Measurements from ENCODE around the gene TMEM140.
"Not testable (repeated sequence)": the region's sequence is repeated elsewhere in the genome, so short reads cannot be mapped to it uniquely, and the experiment has no call there.

The TMEM140 gene

DNA sequence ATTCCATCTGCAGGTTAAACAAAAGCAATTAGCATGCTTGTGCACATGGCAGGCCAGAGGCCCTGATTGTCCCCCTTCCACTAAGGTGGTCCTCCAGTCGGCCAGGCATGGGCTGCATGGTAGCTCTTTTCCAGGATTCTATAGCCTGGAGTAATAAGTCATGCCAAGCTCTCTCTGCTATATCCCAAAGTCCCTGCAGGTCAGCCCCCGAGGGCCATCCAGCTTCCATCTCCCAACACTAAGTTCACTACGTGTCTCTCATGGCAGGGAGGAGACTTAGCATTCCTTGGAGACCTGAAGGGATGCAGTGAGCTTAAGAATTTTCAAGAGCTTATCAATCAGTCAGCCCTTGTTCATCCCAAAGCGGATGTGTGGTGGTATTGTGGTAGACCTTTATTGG is 26.0 kb downstream of the TMEM140 start:
- DNase-seq (ENCODE audit: low read depth, low spot score); H3K27me3 ChIP-seq (ENCODE audit: control insufficient read depth, insufficient read depth, low read length); H3K27ac ChIP-seq (ENCODE audit: low read length); H3K9me3 ChIP-seq (ENCODE audit: control insufficient read depth, insufficient read depth, low read length); H3K36me3 ChIP-seq (ENCODE audit: control insufficient read depth, insufficient read depth, low read length); H3K4me1 ChIP-seq (ENCODE audit: control insufficient read depth, insufficient read depth, low read length); H3K4me3 ChIP-seq (ENCODE audit: low read length): not testable (repeated sequence)
- WGBS (ENCODE audit: insufficient coverage, insufficient read length): no CpG with 5 or more reads among the region's 4 CpGs

DNA sequence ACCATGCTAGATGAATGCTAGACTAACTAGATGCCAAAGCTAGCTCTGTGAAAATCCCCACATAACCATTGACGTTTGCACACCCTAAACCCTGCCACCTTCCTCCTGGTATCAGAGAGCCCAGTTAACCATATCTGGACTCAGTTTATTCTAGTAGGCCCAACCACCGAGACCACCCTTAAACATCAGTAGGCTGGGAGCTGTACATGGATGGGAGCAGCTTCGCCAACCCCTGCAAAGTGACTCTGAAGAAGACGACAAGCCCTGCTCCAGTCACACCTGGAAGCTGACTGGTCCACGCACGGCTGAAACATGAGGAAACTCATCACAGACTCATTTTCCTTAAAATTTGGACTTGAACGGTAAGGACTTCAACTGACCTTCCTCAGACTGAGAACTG is 27.1 kb downstream of the TMEM140 start:
- Histone ChIP-seq H3K27me3 (ENCODE audit: control insufficient read depth, insufficient read depth, low read length) (no peaks in the 10 kb centered on the region), H3K27ac (ENCODE audit: low read length) (no peak overlapping the region), H3K9me3 (ENCODE audit: control insufficient read depth, insufficient read depth, low read length) (no peaks in the 10 kb centered on the region), H3K4me3 (ENCODE audit: low read length) (no peak overlapping the region), H3K4me1 (ENCODE audit: control insufficient read depth, insufficient read depth, low read length) (peaks cover 5% of the 10 kb centered on the region; the same call in 1 of the 2 replicates), H3K36me3 (ENCODE audit: control insufficient read depth, insufficient read depth, low read length) (no peaks in the 10 kb centered on the region)
- no peak for DNase-seq (ENCODE audit: low read depth, low spot score)
- WGBS (ENCODE audit: insufficient coverage, insufficient read length): no CpG with 5 or more reads among the region's 7 CpGs

DNA sequence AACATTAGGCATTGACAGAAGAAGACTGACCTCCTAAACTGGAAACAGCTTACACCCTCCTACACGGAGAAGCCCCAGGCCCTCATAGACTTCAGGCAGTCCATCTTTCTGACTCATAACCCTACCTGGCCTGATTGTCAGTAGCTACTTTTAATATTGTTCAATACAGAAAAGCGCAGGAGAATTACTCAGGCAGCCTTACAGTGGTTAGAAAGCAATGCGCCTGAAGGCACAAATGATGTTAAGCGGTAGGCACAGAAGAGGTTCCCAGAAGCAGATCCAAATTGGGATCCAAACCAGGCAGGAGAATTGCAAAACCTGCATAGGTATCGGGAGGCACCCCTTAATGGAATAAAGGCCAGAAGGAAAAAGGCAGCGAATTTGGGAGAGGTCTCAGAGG is 28.1 kb downstream of the TMEM140 start:
- Histone ChIP-seq H3K9me3 (ENCODE audit: control insufficient read depth, insufficient read depth, low read length) (no peaks in the 10 kb centered on the region; the same call in 1 of the 2 replicates), H3K27me3 (ENCODE audit: control insufficient read depth, insufficient read depth, low read length) (no peaks in the 10 kb centered on the region), H3K4me3 (ENCODE audit: low read length) (no peak overlapping the region), H3K36me3 (ENCODE audit: control insufficient read depth, insufficient read depth, low read length) (no peaks in the 10 kb centered on the region), H3K4me1 (ENCODE audit: control insufficient read depth, insufficient read depth, low read length) (peaks cover 5% of the 10 kb centered on the region; the same call in 1 of the 2 replicates), H3K27ac (ENCODE audit: low read length) (no peak overlapping the region)
- no CpG with 5 or more reads among the region's 6 CpGs for WGBS (ENCODE audit: insufficient coverage, insufficient read length)
- DNase-seq (ENCODE audit: low read depth, low spot score): no peak

DNA sequence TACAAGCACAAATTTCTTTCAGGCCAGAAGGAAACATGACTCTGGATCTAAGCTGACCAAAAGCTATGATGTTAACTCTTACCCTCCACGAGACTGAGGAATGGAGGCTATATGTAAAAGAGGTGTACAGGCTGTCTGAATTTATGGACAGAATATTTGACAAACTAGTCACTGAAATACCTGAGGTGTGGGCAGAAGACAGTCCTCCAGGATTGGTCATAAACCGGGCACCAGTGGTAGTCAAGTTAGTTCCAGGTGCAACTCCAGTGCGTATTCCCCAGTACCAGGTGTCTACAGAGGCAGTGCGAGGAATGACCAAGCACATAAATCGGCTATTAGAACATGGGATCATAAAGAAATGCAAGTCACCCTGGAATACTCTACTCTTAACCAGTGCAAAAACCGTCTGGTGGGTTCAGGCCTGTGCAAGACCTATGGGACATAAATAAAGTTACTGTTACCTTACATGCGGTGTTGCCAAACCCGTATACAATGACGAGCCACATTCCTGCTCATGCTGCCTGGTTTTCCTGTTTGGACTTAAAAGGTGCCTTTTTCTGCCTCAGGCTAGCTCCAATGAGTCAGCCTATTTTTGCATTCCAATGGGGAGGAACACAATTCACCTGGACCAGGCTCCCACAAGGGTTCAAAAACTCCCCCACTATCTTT is 29.3 kb downstream of the TMEM140 start:
- H3K27ac ChIP-seq (ENCODE audit: low read length): no peak overlapping the region
- no peaks in the 10 kb centered on the region; the same call in 1 of the 2 replicates for H3K9me3 ChIP-seq (ENCODE audit: control insufficient read depth, insufficient read depth, low read length)
- H3K36me3 ChIP-seq (ENCODE audit: control insufficient read depth, insufficient read depth, low read length): no peaks in the 10 kb centered on the region
- peaks cover 5% of the 10 kb centered on the region; the same call in 1 of the 2 replicates for H3K4me1 ChIP-seq (ENCODE audit: control insufficient read depth, insufficient read depth, low read length)
- DNase-seq (ENCODE audit: low read depth, low spot score): no peak
- H3K4me3 ChIP-seq (ENCODE audit: low read length): no peak overlapping the region
- no peaks in the 10 kb centered on the region for H3K27me3 ChIP-seq (ENCODE audit: control insufficient read depth, insufficient read depth, low read length)
- no CpG with 5 or more reads among the region's 9 CpGs for WGBS (ENCODE audit: insufficient coverage, insufficient read length)

DNA sequence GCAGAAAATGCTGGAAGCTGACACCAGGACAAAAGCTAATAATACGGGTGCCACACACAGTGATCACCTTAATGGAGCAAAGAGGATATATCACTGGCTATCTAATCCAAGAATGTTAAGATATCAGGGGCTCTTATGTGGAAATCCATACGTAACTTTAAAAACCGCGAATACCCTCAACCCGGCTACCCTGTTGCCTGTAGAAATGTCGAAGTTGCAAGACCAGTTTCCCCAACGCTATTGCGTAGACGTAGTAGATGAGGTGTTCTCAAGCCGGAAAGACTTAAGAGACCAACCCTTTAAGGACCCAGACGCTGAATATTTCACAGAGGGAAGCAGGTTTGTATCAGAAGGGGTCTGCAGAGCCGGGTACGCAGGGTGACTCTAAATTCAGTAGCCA is 30.5 kb downstream of the TMEM140 start:
- H3K9me3 ChIP-seq (ENCODE audit: control insufficient read depth, insufficient read depth, low read length): no peaks in the 10 kb centered on the region; the same call in 1 of the 2 replicates
- H3K27me3 ChIP-seq (ENCODE audit: control insufficient read depth, insufficient read depth, low read length): no peaks in the 10 kb centered on the region
- H3K36me3 ChIP-seq (ENCODE audit: control insufficient read depth, insufficient read depth, low read length): no peaks in the 10 kb centered on the region
- H3K27ac ChIP-seq (ENCODE audit: low read length): no peak overlapping the region
- no peak overlapping the region for H3K4me3 ChIP-seq (ENCODE audit: low read length)
- peaks cover 5% of the 10 kb centered on the region; the same call in 1 of the 2 replicates for H3K4me1 ChIP-seq (ENCODE audit: control insufficient read depth, insufficient read depth, low read length)
- DNase-seq (ENCODE audit: low read depth, low spot score): no peak
- no CpG with 5 or more reads among the region's 13 CpGs for WGBS (ENCODE audit: insufficient coverage, insufficient read length)

DNA sequence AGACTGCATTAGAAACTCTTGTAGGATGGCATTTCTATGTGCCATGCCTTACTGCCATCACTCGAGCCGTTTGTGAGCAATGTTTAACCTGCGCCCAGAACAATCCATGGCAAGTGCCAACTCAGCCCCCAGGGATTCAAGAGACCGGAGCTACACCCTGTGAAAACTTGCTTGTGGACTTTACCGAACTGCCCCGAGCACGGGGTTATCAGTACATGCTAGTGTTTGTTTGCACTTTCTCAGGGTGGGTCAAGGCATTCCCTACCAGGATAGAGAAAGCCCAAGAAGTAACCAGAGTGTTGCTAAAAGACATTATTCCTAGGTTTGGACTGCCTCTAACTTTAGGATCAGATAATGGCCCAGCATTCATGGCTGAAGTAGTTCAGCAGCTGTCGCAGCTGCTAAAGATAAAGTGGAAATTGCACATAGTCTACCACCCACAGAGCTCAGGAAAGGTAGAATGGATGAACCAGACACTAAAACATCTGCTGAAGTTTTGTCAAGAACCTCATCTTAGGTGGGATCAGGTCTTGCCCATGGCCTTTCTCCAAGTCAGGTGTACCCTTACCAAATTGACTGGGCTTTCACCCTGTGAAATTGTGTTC is 31.6 kb downstream of the TMEM140 start:
- Histone ChIP-seq H3K9me3 (ENCODE audit: control insufficient read depth, insufficient read depth, low read length) (no peaks in the 10 kb centered on the region; the same call in 1 of the 2 replicates), H3K27ac (ENCODE audit: low read length) (no peak overlapping the region), H3K4me3 (ENCODE audit: low read length) (no peak overlapping the region), H3K27me3 (ENCODE audit: control insufficient read depth, insufficient read depth, low read length) (no peaks in the 10 kb centered on the region), H3K4me1 (ENCODE audit: control insufficient read depth, insufficient read depth, low read length) (peaks cover 5% of the 10 kb centered on the region; the same call in 1 of the 2 replicates), H3K36me3 (ENCODE audit: control insufficient read depth, insufficient read depth, low read length) (no peaks in the 10 kb centered on the region)
- DNase-seq (ENCODE audit: low read depth, low spot score): no peak
- no CpG with 5 or more reads among the region's 8 CpGs for WGBS (ENCODE audit: insufficient coverage, insufficient read length)

DNA sequence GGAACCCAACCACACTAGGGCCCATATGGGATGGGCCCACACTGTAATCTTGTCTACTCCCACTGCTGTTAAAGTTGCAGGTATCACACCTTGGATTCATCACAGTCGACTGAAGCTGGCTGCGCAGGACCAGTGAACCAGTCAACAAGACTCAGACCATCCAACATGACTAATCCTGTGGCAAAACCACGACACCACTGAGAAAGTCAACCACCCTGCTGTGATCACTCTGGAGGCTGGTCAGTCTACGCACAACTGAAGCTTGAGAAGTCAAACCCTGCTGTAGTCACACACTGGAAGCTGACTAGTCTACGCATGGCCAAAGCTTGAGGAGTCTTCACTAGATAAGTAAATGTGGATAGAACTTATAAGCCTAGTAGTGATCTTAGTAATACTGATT is 32.2 kb downstream of the TMEM140 start:
- no CpG with 5 or more reads among the region's 5 CpGs for WGBS (ENCODE audit: insufficient coverage, insufficient read length)
- no peaks in the 10 kb centered on the region; the same call in 1 of the 2 replicates for H3K9me3 ChIP-seq (ENCODE audit: control insufficient read depth, insufficient read depth, low read length)
- no peaks in the 10 kb centered on the region for H3K27me3 ChIP-seq (ENCODE audit: control insufficient read depth, insufficient read depth, low read length)
- H3K4me1 ChIP-seq (ENCODE audit: control insufficient read depth, insufficient read depth, low read length): peaks cover 5% of the 10 kb centered on the region; the same call in 1 of the 2 replicates
- no peaks in the 10 kb centered on the region for H3K36me3 ChIP-seq (ENCODE audit: control insufficient read depth, insufficient read depth, low read length)
- DNase-seq (ENCODE audit: low read depth, low spot score): no peak
- no peak overlapping the region for H3K27ac ChIP-seq (ENCODE audit: low read length)
- H3K4me3 ChIP-seq (ENCODE audit: low read length): no peak overlapping the region

DNA sequence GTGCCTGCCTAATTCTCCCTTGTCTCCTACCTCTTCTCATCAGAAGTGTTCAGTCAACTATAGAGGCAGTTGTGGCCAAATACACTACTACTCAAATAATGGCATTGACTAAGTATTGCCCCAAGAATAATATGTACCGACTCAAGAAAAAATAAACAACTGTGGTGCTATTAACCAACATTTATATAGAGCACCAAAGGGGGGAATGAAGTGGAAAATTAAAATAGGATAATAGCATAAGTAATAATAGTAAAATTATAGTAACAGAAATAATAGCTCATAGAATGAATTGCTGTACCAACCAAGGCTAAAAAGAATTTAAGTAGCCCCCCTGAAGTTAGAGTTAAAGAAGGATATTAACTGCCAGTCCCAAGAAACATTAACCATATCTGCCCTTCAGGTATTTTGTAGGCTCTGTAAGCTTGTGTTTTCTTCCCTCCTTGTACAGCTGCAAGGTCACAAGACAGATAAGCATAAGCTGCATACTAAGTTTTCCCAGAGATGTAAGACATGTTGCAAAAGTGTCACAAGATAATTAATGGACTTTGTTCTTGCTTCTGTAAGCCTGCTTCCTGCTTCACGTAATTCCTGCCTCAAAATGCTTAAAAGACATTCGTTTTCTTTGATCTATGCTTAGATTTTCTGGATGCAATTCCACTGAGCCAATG is 33.5 kb downstream of the TMEM140 start:
- peaks cover 5% of the 10 kb centered on the region; the same call in 1 of the 2 replicates for H3K4me1 ChIP-seq (ENCODE audit: control insufficient read depth, insufficient read depth, low read length)
- H3K27ac ChIP-seq (ENCODE audit: low read length): no peak overlapping the region
- H3K36me3 ChIP-seq (ENCODE audit: control insufficient read depth, insufficient read depth, low read length): 0 out of 2 replicates have a peak, but pooled peaks cover 5% of the 10 kb centered on the region
- no peaks in the 10 kb centered on the region for H3K27me3 ChIP-seq (ENCODE audit: control insufficient read depth, insufficient read depth, low read length)
- no peak overlapping the region for H3K4me3 ChIP-seq (ENCODE audit: low read length)
- DNase-seq (ENCODE audit: low read depth, low spot score): no peak
- H3K9me3 ChIP-seq (ENCODE audit: control insufficient read depth, insufficient read depth, low read length): no peaks in the 10 kb centered on the region; the same call in 1 of the 2 replicates
- WGBS (ENCODE audit: insufficient coverage, insufficient read length): no CpG with 5 or more reads among the region's 3 CpGs

DNA sequence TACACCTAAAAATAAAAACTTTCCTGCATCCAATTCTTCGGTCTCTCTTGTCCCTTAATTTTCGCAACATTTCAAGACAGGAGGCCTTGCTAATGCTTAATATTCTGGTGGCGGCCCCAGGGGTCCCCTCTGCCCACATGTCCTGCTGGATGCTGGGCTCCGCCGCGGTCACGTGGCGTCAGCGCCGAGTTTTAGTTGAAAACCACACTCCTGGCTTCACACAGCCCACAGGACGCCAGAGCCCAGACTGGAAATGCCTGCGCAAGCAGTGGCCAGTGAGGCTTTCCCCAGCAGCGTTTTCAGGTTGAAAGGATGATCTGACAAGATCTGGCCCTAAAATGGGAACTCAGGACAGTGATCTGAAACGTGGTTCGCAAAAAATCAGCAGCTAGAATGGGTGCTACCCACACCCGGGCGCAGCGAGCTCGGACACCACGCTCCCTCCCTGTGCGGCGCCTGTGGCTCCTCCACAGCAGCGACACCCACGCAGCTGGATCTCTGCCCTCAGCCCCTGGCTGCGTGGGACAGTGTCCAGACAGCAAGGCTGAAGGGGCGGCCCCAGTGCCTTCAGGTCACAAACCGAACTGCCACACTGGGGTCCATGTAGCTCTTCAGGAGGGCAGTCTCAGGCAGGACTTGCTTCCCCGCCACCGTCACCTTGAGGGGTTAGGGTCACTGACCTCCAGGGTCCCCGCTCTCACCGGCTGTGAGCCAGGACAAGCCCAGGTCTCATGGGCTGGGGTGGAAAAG is 34.2 kb downstream of the TMEM140 start:
- no peak overlapping the region for H3K27ac ChIP-seq (ENCODE audit: low read length)
- DNase-seq (ENCODE audit: low read depth, low spot score): no peak
- peaks cover 5% of the 10 kb centered on the region; the same call in 1 of the 2 replicates for H3K4me1 ChIP-seq (ENCODE audit: control insufficient read depth, insufficient read depth, low read length)
- H3K36me3 ChIP-seq (ENCODE audit: control insufficient read depth, insufficient read depth, low read length): 0 out of 2 replicates have a peak, but pooled peaks cover 8% of the 10 kb centered on the region
- H3K9me3 ChIP-seq (ENCODE audit: control insufficient read depth, insufficient read depth, low read length): no peaks in the 10 kb centered on the region; the same call in 1 of the 2 replicates
- H3K4me3 ChIP-seq (ENCODE audit: low read length): no peak overlapping the region
- H3K27me3 ChIP-seq (ENCODE audit: control insufficient read depth, insufficient read depth, low read length): no peaks in the 10 kb centered on the region
- WGBS (ENCODE audit: insufficient coverage, insufficient read length): no CpG with 5 or more reads among the region's 31 CpGs

DNA sequence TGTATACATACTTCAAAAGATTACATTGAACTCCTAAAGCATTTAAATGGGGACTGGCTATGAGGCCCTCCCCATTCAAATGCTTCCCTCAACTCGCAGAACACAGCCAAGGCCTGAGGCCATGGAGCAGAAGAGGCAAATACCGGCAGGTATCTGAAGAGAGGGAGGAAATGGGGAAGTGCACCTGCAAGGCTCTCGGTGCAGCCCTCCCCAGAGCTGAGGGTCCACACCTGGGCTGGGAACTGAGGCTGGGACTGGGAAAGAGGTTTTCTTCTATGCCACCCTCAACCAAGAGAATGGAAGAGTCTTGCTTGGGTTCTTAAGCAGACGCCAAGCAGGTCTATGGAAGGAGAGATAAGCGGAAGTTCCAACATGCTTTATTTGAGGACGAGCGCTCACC is 35.6 kb downstream of the TMEM140 start:
- Histone ChIP-seq H3K36me3 (ENCODE audit: control insufficient read depth, insufficient read depth, low read length) (peaks cover 12% of the 10 kb centered on the region; the same call in 1 of the 2 replicates), H3K27ac (ENCODE audit: low read length) (no peak overlapping the region), H3K4me1 (ENCODE audit: control insufficient read depth, insufficient read depth, low read length) (no peaks in the 10 kb centered on the region), H3K9me3 (ENCODE audit: control insufficient read depth, insufficient read depth, low read length) (no peaks in the 10 kb centered on the region; the same call in 1 of the 2 replicates), H3K27me3 (ENCODE audit: control insufficient read depth, insufficient read depth, low read length) (no peaks in the 10 kb centered on the region), H3K4me3 (ENCODE audit: low read length) (no peak overlapping the region)
- WGBS (ENCODE audit: insufficient coverage, insufficient read length): no CpG with 5 or more reads among the region's 7 CpGs
- DNase-seq (ENCODE audit: low read depth, low spot score): no peak
